HG03378 (cell line): ENCODE measurements around the gene ATP13A4.
"Not testable (repeated sequence)": the region's sequence is repeated elsewhere in the genome, so short reads cannot be mapped to it uniquely, and the experiment has no call there.

Experiments used
- ATAC-seq: cut with Tn5 transposase; IDR thresholded peaks from one replicate; pipeline ENCODE4 v1.9.1; 2021; ENCODE audit warnings: mild to moderate bottlenecking, moderate library complexity; ENCODE audit not compliant: unreplicated experiment

Gene ATP13A4

DNA sequence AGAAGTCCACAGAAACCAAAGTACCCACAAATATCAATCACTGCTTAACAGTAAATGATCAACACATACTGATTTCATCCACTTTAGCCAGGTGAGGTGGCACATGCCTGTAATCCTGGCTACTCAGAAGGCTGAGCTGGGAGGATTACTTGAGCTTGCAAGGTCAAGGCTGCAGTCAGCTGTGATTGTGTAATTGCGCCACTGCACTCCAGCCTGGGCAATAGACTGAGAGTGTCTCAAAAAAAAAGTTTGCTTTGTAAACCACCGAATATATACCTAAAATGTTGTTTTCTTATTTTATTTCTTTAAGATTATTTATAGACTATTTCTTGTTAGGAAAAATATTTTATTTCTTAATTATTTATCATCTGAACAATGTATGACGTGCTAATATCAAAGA, 8.7 kb upstream of the ATP13A4 start:
- no peak for ATAC-seq

DNA sequence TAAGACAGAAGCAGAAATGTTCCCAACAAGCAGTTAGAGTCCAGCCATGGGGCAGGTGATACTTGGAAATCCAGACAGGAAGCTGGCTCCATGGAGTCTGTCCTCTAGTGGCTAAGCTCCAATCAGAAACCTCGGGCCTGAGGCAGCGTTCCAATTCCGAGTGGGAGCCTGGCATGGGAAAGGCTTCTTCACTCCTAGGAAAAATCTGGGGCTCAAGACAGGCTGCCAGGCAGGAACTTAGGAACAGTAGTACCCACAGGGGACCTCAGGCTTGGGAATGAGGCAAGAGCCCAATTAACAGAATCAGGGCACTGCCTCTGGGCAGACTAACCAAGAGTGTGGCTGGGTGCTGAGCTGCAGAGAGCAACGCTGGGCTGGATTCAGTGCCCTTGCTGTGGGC, 6.2 kb upstream of the ATP13A4 start:
- ATAC-seq: no peak

DNA sequence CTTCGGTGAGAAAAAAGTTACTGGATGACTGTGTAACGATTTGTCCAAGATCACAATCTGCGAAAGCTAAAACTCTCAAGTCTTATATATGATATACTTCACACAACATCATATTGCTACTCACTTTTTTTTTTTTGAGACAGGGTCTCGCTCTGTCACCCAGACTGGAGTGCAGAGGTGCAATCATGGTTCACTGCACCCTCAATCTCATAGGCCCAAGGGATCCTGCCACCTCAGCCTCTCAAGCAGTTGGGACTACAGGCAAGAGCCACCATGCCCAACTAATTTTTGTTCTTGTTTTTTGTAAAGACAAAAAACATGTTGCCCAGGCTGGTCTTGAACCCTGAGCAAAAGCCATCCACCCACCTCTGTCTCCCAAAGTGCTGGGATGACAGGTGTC, 5.4 kb upstream of the ATP13A4 start:
- no peak for ATAC-seq

DNA sequence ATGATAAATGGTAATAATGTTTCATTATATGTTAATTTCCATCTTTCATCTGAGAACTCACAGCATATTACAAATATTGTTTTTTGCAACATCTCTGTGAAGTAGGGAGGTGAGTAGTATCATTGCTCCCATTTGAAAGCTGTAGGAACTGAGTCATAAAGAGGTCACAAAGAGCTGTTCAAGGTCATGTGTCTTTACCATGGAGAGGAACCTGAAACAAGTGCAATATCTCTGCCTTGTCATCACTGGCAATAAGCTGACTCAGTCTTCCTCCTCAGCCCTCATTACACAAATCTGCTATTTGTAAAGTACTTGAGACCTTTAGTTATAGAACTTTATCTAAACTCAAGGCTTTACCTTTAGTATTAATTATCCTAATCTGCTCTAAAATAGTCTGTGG, 4.4 kb upstream of the ATP13A4 start:
- ATAC-seq: no peak

DNA sequence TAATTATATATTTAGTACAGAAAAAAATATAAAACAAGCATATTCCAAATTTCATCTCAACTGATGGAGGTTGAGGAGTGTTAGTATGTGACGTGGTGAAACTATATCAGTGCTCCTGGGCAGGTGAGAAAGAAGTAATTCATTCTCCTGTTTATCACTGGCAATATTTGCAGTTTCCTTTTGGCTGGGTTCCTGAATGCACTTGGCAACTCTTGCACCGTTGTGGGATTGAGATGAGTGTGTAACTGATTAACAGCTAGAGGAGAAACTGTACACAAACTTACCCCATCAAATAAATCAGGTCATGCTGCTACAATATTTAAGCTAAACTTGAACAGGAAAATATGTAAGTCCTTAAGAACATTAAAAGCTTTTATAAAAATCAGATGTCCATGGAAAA, 2.1 kb upstream of the ATP13A4 start:
- no peak for ATAC-seq

DNA sequence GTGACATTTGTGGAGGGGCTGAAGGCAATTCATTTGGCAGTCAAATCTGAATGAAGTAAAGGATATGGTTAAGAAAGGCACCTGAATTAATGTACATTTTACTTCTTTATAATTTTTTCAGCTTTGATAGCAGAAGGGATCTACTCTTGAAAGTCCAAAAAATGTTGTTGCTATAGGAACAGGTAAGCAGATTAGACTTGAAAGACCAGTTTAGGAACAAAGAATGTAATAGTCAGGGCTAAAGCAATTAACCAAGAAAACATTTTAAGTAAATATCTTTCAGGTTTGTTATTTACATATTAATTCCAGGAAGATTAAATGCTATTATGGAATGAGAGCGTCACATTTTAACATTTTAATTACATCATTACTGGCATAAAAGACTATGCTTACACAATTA, 1.1 kb downstream of the ATP13A4 start:
- ATAC-seq: no peak

DNA sequence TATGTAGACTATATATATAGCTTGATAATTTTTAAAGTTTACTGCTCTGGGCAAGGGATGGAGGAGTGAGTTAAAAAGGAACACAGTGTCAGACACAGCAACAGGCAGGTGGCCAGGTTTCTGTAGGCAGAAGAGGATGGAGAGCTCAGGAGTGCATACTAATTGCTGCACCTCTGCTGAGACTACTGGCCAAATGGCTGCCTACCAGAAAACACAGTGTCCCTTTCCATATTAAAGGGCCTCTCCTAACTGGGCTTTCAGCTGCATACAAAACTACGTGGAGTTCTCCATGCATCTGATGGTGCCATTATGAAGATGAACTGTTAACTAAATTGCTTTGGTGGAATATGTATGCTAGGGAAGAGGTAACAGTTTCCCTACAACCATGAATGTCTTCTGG, 1.8 kb downstream of the ATP13A4 start:
- no peak for ATAC-seq

DNA sequence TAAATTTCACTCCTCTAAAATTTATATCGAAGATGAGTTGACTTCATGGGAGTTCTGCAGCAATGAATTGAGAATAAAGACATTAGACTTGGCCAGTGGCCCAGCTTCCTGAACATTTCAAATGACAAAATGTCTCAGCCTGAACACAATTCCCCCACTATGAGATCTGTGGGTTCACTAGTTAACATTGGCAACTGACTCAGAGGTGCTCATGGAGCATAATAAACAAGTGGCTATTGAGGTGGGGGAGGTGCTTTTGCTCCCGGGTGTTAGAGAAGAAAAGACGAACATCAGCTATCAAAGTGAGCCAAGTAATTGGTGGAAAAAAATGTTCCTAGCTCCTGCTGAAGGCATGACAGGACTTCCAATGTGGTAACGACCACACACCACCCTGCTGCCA, 6.3 kb downstream of the ATP13A4 start:
- no peak for ATAC-seq

DNA sequence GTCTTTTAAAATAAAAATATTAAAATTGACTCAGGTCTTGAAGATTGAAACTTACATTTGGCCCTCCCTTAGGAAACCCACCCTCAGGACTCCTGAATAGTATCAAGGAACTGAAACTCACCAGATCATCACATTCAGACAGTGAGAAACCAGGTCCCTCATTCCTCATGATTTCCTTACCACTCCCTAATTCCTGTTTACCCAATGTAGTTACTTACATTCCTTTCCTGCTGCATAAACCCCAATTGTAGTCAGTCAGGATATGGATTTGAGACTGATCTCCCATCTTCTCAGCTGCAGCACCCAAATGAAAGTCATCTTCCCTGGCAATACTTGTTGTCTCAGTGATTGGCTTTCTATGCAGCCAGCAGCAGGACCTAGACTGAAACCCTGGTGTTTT, 8.6 kb downstream of the ATP13A4 start:
- ATAC-seq: no peak

DNA sequence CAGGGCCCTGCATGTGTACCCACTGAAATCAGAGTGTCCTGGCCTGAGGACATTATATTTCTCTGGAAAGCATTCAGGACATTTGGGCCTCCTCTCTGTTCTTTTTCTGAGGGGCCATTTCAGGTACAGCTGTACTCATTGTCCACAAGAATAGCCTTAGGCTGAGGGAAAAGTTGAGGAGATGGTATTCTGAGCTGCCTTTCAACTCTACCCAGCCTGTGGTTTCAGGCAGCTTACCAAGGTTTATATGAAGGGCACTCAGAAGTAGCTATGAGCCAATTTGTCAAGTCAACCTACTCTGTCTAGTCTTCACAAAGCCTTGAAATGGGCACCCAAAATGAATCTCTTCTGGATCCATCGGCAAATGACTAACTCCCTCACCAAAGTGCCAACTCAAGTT, 9.4 kb downstream of the ATP13A4 start:
- no peak for ATAC-seq

DNA sequence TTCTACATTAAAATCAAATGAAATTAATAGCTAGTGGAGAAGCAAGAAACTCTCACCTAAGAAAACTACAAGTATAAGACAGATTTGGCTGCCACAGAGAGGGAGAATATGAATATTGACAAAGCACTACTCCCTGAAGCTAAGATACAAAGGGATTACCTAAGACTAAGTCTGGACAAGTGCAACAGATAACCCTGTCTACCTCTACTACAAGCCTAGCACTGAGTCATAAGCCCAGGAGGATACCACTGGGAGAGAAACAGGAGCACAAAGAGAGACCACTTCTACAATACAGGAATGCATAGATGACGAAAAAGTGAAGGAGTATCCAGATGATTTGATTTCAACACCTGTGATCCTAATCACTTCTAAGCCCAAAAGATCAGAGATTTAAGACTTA, 10.4 kb downstream of the ATP13A4 start:
- ATAC-seq: no peak

DNA sequence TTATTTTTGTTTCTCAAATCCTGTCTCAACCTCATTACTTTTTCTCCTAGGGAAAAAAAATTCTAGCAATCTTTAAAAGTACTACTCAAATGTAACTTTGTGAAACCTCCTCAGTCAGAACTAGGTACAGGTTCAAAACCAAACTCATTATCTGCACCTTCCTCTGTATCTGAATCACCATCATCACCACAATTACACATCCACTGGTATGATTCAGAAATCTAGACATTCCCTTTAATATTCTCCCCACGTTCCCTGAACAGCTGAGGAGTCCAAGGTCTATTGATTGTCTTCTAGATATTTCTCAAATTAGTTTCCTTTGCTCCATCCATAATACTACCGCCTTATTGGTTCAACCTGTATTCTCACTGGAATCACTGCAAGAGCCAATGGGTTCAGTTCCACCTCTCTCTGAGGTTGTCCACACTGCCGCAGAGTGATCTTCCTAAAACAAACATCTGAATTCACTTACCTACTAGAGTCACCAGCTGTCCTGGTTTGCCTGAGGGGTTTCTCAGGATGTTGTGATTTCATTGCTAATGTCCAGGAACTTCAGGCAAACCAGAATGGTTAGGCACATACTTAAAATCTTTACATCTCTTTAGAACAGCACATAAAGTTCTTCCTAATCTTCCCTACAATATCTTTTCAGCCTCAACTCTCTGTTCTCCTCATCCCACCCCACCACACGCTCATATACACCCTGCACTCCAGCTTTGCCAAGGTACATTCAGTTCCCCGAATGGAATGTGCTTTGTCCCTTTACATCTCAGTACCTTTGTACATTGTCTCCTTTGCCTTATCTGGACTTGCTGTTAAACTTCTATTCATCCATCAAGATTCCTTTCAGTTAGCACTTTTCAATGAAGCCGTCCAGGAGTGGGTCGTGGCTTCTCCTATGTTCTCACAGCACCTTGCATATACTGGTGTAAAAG, 24.2 kb downstream of the ATP13A4 start:
- no peak for ATAC-seq

DNA sequence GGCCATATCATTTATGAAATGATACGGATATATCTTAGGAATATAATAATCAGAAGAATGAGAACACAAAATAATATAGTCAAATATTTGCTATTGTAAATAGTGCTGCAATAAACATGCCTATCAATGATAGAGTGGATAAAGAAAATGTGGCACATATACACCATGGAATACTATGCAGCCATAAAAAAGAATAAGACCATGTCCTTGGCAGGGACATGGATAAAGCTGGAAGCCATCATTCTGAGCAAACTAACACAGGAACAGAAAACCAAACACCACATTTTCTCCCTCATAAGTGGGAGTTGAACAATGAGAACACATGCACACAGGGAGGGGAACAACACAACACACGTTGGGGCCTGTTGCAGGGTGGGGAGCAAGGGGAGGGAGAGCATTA, 28.6 kb downstream of the ATP13A4 start:
- ATAC-seq: not testable (repeated sequence)

DNA sequence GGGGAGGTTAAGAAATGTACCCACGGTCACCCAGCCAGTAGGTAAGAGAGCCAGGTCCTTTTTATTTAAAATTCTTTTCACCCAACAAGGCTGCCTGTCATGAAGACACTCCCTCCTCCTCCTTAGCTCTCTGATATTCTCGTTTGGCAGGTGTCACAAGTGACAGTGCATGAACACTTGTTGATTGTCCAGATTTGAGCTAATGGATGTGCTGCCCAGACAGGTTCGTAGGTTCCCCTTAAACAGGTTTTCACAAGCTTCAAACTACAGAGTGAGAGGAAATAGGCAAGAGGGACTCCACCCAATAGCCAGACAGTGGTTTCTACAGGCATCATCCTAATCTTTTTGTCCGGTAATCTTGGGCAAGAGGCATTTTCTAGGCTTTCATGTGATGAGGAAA, 32.2 kb downstream of the ATP13A4 start:
- ATAC-seq: no peak

DNA sequence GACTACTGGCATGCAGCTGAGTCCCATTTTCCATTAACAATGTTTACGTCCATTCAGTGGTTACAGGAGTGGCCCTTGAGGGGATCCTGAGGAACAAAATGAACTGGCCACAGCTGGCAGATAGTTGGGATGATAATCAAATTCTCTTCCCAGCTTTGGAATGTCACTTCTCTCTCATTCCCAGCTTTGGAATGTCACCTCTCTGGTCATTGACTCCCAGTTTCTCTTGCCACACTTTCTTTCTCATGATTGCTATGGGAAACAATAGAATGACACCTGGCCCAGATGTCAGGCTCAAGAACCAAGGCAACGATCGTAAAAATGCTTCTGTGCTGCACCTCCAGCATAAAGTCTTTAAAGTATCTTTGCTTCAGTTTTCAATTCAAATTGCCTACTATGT, 34.0 kb downstream of the ATP13A4 start:
- no peak for ATAC-seq

DNA sequence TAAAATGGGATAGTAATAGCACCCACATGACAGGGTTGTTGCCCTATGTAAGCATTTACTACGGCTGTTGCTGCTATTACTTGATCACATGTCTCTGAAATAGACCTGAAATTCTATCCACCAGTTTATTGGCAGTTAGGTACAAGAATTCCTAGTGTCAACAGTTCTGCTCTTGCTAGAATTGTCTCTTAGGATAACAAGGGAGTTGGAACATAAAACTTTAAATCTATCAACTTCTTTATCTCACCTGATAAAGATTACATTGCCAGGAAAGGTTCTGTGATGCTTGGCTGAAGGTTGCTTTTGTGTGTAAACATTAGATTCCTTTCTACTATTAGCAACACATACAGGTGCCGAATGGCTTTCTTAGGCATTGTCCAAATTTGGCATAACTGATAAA, 38.7 kb downstream of the ATP13A4 start:
- ATAC-seq: no peak

DNA sequence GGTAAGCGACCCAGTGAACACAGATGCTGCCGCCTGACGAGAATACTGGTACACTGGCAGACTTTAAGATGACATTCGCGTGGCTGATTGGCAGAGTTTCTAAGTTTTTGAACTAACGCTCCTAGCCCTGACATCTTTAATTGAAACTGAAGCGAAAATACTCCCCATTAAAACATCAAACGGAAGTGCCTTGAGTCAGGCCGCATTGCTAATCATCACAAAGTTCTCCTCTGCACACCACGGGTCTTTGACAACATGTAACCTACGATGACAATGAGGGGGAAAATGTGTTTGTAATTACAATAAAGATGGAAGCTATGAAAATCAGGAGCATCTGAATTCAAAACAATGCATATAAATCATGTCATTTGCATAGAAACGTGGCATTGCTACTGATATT, 44.5 kb downstream of the ATP13A4 start:
- ATAC-seq: no peak

DNA sequence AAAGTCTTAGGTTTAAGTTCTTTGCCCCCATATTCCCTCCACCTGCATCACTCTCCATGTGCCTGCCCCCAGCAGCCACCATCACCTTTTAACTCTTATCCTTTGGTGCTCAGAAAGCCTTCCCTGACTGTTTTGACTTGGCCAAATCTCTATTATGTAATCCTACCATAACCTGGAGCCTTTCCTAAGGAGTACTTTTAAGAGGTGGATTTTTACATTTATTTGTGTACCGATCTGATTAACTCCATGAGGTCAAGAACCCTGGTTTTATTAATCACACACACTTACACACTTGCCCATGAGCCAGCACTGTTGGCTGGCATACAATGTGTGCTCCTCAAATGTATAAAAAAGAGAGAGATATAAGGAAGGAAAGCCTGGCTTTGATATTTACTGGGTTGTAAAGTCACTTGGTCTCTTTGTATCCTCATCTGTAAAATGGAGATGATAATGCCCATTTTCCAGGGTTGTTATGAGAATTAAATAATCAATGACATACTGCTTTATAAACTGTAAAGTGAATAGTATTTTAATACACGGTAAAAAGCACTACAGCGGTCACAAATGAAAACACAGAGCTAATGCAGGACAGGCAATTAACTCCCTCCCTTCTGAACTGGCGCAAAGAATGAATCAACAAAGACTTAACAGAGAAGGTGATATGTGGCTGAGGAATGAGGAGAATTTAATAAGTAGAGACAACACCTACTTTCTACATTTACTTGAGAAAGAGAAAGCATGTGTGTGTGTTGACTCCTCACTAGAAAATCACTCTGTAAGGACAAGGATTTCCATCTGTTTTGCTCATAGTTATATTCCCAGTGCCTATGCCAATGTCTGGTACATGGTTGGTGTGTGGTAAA, 45.4 kb downstream of the ATP13A4 start:
- no peak for ATAC-seq

DNA sequence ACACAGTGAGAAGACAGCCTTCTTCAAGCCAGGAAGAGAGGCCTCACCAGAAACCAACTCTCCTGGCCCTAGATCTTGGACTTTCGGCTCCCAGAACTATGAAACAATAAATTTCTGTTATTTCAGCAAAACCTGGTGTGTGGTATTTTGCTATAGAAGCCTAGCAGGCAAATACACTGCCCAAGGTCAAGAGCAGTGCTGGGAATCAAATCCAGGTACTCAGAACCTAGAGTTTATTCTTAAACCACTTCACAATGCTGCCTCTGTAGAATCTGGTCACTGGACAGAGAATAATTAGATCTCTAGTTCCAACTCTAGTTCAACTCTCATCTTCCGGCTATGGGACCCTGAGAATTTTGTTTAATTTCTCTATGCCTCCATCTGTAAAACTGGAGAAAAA, 46.6 kb downstream of the ATP13A4 start:
- ATAC-seq: no peak

DNA sequence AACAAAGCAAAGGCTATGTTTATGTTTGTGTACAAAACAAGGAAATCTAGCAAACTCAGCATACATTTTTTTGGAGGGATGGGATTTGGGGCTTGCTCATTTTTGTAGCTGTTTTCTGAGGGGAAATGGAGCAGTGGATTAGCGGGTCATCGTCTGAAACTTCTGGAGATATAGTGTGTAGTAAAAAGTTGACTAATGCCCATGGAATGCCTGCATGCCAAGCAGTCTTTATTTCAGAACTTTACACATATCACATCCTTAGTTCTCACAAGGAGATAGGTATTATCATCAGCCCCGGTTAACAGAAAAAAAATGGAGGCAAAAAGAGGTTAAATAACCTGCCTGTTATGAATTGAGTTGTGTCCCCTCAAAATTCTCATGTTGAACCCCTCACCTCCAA, 47.1 kb downstream of the ATP13A4 start:
- no peak for ATAC-seq

DNA sequence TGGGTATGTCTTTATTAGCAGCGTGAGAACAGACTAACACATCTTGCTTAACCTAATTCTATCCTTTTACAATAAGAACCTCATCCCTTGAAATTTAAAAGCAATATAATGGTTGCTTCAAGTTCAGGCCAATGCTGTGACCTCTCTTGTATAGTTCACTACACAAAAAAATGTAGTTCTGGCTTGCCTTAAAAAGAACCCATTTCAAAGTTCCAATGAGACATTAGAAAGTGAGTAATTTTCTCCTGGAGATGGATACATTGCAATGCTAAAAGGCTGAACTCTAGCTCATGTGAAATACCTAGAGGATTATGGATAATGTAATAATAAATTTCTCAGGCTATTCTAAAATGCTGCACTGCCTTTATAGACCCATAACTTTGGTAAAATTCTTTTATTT, 47.8 kb downstream of the ATP13A4 start:
- ATAC-seq: no peak

DNA sequence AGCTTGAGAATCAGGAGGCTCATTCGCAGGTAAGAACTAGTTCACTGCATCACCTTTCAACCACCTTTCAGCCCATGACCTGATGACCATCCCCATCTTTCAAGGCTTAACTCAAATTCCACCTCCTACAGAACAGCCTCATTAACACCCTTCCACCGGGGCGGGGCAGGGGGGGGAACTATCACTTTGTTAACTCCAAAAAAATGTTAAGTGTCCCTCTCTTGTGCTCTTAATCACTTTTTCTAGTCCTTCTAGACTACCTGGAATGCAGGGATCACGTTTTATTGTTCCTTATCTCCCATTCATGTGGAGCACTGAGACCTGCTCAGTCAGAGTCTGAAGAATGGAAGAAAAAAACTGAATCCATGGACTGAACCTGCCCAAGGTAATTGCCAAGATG, 51.8 kb downstream of the ATP13A4 start:
- ATAC-seq: no peak
